Daoy (cell line): ENCODE measurements around the gene TDRD5. TPM values are rescaled to one million over a fixed set of nuclear protein-coding genes. Genes with fewer than 3 reads are reported as not detected.
"Not testable (repeated sequence)": the region's sequence is repeated elsewhere in the genome, so short reads cannot be mapped to it uniquely, and the experiment has no call there.

Source experiments
- DNase-seq: peaks from one replicate; pipeline ENCODE4 v3.0.0-alpha.2; 2015; ENCODE audit warnings: low read depth
- total RNA-seq: library from RNA; depleted of rRNA; stranded (reverse); fragments of >200 nt; shearing (Covaris generic); gene quantifications from 2 replicates; pipeline ENCODE4 v1.2.3, GENCODE V29; 2014

Gene TDRD5
- total RNA-seq, 1 experiment from 2014 or later, result 0.34 TPM

DNA sequence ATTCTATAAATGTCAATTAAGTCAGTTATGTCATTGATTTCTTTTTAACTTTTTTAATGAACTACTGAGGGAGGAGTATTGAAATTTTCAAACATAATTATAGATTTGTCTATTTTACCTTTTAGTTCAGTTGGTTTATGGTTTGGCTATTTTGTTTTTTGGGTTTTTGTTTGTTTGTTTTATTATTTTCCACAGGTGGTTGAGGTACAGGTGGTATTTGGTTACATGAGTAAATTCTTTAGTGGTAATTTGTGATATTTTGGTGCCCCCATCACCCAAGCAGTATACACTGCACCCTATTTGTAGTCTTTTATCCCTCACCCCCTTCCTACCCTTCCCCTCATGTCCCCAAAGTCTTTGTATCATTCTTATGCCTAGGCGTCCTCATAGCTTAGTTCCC, 9.5 kb downstream of the TDRD5 start:
- no peak for DNase-seq

DNA sequence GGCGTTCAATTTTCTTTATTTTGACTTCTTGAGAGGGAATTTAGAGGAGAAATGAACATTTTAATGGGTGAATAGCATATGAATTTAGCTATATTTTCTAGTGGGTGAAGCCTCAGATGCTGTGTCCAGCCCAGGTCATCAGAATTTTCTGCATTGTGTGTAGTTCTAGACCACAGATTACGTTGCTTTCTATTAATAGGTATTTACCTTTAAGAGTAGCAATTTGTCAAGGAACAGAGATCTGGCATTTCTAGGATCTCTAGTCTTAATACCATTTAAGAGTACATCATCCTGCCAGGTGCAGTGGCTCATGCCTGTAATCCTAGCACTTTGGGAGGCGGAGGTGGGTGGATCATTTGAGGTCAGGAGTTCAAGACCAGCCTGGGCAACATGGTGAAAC, 20.7 kb downstream of the TDRD5 start:
- DNase-seq, result no peak

DNA sequence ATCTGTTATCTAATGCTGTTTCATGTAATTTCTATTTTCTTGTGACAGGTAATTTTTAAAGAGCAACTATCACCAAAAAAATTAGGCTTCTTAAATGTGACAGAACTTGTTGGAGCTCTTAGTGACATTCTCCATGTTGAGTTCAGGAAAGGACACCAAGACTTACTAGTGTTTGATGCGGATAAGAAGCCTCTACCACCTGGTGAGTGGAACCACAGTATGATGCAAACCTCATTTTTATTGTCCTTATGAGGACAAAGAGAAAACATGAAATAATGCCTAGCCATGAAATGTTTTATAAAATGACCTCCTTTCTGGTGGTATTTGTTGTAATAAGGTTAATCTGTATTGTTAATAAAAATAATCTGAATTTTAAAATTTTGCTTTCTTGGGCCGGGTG, 39.1 kb downstream of the TDRD5 start:
- DNase-seq, result no peak

DNA sequence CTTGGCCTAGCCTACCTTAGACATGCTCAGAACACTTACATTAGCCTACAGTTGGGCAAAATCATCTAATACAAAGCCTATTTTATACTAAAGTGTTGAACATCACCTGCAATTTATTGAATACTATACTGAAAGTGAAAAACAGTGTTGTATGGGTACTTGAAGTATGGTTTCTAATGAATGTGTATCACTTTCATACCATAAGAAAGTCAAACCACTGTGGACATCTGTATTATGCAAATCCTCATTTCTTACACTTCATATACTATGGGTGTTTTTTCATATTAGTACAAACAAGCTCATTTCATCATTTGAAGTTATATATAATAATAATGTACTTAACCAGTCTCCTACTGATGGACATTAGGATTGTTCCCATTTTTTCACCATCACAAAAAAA, 41.2 kb downstream of the TDRD5 start:
- DNase-seq, result no peak

DNA sequence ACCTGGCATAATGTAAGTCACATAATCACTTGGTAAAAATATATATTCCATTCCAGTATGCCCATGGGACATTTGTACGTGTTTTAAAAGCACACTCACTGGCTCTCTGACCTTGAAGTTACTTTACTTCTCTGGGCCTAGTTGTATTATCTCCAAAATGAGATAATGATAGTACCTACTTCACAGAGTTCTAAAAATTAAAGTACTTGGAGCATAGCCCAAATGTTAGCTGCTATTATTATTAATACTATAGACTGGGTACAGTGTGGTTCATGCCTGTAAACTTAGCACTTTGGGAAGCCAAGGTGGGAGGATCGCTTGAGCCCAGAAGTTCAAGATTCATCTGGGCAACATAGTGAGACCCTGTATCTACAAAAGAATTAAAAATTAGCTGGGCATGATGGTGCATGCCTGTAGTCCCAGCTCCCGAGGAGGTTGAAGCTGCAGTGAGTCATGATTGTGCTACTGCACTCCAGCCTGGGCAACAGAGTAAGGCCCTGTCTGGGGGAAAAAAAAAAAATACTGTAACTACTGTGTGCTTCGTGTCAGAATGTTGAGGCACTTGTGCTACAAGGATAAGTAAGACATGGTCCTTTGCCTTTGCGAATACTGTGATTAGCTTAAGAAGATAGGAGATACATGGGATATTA, 45.7 kb downstream of the TDRD5 start:
- DNase-seq, result peak; percentile 9

DNA sequence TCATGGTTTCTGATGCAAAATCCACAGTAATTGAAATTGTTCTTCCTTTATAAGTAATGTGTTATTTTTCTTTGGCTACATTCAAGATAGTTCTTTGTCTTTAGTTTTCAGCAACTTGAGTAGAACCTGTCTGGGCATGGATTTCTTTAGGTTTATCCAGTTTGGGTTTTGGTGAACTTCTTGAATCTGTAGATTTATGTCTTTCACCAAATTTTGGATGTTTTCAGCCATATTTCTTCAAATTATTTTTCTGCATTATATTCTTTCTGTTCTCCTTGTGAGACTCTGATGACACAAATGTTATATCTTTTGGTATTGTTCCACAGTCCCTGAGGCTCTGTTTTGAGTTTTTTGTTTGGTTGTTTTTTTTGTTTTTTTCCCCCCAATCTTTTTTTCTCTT, 69.4 kb downstream of the TDRD5 start:
- DNase-seq, result no peak

DNA sequence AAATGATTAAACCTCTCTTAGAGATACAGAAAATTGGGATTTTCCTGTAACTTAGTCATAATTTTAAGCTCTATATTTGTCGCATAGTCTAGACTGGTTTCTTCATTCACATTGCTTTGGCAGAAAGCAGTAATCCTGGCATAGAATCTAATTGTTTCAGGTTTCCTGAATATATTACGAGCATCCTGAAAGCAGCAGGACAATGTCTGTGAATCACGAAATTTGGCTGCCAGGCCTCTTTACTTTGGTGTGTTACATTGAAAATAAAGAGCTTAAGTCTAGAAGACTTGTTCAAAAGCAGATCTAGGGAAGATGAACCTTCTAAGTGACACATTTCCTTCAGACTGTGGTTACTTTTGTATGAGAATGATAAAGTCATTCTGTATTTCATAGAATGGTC, 72.2 kb downstream of the TDRD5 start:
- DNase-seq, result no peak

DNA sequence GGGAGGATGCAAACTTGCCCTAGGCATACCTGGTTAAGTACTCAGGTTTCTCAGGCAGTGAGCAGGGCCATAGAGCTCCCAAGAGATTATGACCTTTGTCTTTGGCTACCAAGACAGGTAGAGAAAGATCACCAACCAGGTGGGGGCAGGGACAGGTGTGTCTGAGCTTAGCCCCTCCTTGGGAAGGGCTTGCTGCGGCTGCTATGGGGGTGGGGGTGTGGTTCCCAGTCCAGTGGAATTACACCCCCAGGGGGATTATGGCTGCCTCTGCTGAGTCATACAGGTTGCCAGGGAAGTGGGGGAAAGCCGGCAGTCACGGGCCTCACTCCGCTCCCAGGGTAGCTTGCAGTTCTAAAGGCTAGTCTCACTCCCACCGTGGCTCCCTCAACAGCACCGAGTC, 86.2 kb downstream of the TDRD5 start:
- peak; percentile 15 for DNase-seq

DNA sequence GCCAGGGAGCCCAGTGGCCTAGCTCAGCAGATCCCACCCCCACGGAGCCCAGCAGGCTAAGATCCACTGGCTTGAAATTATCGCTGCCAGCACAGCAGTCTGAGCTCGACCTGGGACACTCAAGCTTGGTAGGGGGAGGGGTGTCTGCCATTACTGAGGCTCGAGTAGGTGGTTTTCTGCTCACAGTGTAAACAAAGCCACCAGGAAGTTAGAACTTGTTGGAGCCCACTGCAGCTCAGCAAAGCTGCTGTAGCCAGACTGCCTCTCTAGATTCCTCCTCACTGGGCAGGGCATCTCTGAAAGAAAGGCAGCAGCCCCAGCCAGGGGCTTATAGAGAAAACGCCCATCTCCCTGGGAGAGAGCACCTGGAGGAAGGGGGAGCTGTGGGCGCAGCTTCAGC, 102.9 kb downstream of the TDRD5 start:
- DNase-seq, result not testable (repeated sequence)

DNA sequence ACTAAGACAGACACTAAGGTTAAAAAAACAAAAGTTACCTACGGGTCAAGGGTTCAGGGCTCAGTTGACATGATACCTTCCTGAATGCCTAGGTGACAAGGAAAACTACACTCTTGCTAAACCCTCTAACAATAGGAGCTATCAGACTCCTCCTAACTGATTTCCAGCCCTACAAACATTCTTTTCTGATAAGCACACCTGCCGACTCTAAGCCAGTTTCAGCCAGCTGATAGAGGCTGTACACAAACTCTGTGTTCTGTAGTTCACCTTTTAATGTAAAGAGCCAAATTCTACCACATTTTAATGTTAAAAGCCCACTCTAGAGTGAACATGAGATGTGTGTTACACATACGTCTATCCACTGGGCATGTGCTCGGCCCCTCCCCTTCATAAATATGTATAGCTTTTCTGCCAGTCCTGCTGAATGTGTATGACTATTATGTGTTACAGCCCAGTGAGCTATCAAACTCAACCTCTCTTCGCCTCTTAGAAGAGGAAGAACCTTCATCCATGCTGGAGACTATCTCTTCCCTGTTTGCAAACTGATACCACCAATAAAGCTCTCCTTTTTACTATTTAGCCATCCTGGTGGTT, 111.4 kb downstream of the TDRD5 start:
- DNase-seq, result no peak

DNA sequence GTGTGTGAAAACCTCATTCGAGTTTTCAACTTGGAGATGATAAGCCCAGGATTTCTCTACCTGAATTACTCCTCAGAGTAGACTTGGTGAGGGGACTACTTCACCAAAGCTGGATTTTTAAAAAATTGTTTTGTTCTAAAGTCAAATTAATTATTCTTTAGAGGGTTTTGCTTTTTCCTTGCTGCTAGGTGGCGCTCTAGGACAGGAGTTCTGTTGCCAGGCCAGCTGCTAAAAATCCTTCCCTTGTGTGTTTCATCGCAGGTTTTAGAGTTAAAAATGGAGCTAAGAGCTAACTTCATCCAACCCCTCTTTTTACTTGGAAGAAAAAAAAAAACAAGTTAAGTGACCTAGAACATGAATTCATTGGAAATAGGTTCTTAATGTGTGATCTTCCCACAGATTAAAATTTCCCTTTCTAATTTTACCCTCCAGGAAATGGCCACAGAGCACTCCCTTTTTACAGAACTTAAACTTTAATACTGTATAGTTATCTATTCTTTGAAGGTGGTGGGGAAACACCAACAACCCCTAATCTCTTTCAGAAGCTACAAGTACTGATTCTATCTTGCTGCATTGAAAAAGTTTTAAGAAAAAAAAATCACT, 114.8 kb downstream of the TDRD5 start:
- peak; percentile 73 for DNase-seq

DNA sequence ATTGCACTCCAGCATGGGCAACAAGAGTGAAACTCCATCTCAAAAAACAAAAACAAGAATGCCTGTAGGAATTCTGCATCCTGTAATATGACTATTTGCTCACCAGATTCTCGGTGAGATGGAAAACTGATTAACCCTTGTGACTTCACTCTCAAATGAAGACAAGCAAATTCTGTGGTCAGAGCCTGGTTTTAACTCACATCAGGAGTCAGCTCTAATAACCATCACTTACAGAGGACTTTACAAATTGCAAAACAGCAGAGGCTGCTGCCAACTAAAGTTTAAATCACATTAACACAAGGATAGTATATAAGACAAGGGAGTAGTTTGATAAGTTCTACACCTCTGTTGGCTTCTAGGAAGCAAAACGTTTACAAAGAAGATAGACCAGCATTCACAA, 115.8 kb downstream of the TDRD5 start:
- no peak for DNase-seq

DNA sequence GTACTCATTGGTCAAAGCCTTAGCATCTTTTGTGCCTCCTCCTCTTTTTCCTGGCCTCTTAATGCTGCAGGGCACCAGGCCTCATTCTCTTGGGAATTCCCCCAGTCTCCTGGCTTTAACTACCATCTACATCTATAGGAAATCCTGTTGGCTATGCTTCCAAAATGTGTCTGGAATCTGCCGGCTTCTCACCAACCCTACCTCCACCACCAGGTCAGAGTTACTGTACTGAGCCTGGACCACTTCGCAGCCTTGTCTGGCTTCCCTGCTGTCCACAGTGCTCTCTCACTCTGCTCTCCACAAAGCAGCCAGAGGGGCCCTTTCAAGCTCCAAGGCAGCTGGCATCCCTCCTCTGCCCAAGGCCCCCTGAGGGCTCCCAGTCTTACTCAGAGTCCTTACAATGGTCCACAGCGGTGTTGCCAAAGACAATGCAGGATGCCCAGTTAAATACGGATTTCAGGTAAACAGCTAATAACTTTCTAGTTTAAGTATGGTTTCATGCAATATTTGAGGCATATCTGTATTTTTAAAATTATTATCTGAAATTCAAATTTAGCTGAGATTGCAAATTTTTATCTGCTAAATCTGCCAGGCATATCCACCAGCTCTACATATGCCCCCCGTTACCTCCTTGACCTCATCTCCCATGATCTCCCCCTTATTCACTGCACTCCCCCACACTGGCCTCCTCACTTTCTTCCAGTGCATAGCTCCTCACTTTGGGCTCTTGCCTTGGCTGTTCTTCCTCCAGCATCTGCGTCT, 117.0 kb downstream of the TDRD5 start:
- DNase-seq, result peak; percentile 9

DNA sequence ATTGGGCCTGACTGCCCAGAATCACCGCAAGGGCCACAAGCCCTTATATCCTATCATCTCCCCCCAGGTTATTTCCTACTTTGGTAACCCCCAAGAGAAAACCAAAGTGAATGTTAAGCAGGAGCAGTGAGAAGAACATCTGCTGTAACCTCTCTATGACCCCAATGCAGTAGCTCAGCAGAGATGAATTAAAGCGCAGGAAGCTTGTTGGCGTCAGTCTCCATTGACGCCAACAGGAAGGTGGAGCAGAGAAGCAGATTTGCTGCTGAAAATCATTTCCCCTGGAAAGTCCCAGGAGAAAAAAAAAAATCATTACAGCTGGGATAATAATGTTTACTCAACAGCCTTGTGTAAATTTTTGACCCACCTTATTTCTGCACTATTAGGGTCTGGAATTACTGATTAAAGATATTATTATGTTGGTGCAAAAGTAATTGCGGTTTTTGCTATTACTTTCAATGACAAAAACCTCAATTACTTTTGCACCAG, 118.3 kb downstream of the TDRD5 start:
- peak; percentile 49 for DNase-seq

DNA sequence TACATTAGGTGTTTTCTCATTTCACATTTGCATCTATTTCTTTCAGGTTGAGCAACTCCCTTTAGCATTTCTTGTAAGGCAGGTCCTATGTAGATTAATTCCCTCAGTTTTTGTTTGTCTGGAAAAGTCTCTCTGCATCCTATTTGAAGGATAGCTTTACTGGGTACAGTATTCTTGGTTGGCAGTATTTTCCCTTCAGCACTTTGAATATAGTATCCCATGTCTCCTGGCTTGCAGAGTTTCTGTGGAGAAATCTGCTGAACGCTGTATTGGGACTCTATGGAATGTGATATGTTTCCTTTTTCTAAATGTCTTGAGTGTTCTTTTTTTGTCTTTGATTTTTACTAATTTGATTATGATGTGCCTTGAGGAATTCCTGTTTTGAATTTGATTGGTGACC, 122.5 kb downstream of the TDRD5 start:
- no peak for DNase-seq

DNA sequence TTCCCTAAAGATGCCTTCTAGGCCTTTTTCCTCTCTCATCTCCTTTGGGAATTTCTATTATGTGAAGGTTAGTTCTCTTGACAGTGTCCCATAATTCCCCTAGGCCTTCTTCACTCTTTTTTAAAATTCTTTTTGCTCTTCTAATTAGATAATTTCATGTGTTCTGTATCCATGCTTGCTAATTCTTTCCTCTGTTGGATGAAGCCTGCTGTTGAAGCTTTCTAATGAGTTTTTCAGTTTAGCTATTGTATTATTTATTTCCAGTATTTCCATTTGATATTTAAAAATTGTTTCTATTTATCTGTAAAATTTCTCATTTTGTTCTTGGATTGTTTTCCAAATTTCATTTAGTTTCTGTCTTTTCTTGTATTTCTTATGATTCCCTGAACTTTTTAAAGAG, 123.0 kb downstream of the TDRD5 start:
- DNase-seq, result no peak

DNA sequence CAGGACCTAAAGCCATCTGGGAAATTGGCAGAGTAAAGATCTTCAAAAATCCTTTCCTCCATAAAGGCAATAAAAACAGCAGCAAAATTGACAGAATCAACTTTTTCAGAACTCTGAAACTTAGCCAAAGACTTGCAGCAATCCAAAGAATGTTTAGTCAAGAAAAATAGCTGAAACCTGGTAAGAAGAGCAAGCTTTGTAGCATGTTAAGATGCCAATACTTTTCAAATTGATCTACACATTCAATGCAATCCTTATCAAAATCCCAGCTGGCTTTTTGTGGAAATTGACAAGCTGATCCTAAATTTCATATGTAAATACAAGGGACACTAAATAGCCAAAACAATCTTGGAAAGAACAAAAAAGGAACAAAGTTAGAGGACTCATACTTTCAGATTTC, 127.6 kb downstream of the TDRD5 start:
- DNase-seq, result no peak

DNA sequence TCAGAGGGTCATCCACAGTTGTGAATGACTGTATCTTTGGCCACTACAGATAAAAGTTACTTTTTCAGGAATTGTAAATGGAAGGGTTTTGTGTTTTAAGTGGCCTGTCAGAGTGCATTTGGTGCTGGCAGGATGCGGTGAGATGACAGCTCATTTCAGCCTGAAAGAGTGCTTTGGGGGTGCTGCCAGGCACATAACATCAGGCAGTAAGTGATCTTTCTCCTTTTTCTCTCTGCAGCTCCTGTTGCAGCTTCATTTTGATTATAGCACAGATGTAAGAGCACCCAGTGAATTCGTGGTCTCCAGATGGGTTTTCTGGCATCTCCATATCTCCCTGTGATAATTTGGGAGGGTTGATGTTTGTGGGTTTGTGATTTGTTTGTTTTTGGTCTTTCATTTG, 136.6 kb downstream of the TDRD5 start:
- DNase-seq, result peak; percentile 50

DNA sequence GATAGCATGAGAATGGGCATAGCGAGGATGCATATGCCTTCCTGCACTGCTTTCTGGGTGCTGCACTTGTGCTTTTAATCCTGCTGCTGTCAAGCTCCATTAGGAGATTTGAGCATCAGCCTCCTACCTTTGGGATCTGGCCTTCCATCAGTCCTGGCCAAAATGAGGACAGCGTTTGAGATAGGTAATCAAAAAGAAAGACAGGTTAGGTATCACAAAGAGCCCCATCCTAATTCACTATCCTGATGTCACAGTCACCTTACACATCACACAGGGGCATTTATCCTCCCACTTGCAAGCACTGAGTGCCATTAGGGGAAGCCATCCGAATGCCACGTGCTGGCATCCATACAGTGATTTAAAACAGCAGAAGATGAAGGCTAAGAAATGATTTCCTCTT, 138.2 kb downstream of the TDRD5 start:
- DNase-seq, result no peak

DNA sequence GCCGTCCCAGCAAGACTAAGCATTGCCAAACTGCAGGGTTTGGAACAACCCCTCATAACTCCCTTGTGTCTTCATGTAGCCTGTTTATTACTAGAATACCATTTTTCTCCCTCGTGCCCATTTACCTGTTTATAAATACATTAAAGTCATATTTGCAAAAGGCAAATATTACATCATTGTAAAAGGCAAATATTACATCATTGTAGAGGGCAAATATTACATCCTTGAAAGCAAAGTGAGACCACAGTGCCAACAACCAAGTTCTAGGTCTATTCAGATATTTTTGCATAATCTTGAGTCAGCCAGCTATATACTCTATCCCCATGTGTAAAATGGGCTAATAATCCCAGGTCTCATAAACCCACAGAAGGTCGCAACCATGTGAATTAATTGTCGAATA, 140.0 kb downstream of the TDRD5 start:
- DNase-seq, result no peak
